ENCODE data around the gene SPTB.
"Not testable (repeated sequence)": the region's sequence is repeated elsewhere in the genome, so short reads cannot be mapped to it uniquely, and the experiment has no call there.

The SPTB gene

DNA sequence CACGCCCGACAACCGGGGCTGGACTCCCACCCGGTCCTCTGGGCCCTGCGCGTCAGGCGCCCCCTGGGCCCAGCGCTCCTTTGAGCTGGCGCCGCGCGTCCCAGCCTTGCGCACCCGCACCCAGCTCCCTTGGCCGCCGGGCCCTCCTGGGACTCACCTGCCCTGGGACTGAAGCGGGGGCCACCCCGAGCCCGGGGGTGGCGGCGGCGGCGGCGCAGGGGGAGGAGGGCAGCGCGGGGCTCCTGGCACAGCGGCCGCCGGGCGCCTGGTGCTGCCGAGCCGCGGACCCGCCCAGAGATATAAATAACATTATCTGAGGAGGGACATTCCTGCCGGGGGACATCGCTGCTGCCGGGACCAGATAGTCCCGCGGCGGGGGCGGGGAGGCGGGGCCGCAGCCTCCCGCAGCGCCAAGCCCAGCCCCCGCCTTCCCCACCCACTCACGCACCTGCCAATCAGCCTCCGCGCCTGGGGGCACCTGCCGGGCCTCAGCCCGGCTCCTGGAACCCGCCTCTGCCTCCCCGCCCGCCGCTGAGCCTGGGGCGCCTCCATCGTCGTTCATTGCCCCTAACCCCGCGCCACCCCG, at the start of gene SPTB:
Gene SPTB (minus strand): TSS at position 273 of the 586 bp plus-strand sequence. CDS start 56,813 bp downstream, outside the sequence.
- no peak for TF ChIP-seq ZNF274 (IDR thresholded peaks at IDR 0.05; ENCODE audit: low read depth, low read length)
- peak within 1 kb of the TSS; percentile 74 for H3K4me3 ChIP-seq (ENCODE audit: low read length)

DNA sequence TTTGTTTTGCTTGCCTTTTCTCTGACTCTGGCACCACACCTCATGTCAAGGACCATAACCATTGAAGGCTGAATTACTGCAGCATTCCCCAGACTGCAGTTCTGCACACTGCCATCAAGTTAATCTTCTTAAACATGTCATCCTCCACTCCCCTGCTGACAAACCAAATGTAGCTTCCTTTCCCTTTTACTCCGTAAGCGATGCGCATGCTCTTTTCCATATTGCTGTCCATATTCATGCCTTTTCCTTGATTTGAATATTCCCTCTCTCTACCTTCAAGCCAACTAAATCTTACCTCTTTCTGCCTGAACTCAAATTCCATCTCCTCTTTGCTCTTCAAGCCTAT, 49.3 kb upstream of the SPTB start:
- TF ChIP-seq ZNF274 (IDR thresholded peaks at IDR 0.05; ENCODE audit: low read depth, low read length): no peak
- H3K4me3 ChIP-seq (ENCODE audit: low read length): no peak overlapping the region

DNA sequence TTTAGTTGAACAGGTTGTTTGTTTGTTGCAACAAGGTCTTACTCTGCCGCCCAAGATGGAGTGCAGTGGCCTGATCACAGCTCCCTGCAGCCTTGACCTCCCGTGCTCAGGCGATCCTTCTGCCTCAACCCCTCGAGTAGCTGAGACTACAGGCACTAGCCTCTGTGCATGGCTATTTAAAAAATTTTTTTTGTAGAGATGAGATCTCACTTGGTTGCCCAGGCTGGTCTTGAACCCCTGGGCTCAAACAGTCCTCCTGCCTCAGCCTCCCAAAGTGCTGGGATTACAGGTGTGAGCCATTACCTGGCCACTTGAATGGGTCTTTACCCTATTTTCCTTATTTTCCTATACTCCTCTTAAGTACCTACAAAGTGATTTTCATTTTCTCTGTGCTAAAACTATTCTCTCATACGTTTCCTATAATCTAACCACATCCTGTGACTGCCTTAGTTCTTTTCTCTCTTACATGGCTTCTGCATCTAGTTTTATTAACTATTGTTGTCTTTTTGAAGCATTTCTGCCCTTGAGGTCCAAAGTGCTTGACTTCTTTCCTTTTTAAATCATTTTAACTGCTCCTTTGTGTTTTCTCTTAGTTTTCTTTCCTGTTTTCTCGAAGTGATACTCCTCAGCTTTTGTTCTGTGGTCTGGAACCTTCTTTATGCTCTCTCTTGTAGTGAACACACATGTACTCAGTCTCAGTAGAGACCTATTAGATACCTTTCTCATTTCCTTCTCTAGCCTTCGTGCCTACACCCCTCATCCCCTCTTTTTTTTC, 48.7 kb upstream of the SPTB start:
- no peak for TF ChIP-seq ZNF274 (IDR thresholded peaks at IDR 0.05; ENCODE audit: low read depth, low read length)
- peak overlapping the region; percentile 8; the same call in 1 of the 2 replicates for H3K4me3 ChIP-seq (ENCODE audit: low read length)

DNA sequence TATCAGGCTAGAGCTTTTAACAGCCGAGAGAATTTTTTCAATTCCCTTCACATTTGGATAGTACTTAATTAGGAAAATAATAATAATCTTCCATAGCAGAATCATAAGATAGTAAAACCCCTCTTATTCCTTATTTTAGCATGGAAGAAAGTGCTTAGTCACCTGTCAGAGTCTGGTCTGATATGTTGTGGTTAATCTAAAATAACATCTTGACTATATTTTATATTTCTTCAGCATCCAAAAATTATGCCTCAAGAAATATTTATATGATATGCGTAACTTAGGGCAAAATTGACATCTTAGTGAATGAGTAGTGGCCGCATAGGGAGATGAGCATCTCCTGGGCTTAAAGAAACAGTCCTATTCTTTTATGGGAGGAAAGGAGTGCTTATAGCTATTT, 47.3 kb upstream of the SPTB start:
- TF ChIP-seq ZNF274 (IDR thresholded peaks at IDR 0.05; ENCODE audit: low read depth, low read length): no peak
- no peak overlapping the region for H3K4me3 ChIP-seq (ENCODE audit: low read length)

DNA sequence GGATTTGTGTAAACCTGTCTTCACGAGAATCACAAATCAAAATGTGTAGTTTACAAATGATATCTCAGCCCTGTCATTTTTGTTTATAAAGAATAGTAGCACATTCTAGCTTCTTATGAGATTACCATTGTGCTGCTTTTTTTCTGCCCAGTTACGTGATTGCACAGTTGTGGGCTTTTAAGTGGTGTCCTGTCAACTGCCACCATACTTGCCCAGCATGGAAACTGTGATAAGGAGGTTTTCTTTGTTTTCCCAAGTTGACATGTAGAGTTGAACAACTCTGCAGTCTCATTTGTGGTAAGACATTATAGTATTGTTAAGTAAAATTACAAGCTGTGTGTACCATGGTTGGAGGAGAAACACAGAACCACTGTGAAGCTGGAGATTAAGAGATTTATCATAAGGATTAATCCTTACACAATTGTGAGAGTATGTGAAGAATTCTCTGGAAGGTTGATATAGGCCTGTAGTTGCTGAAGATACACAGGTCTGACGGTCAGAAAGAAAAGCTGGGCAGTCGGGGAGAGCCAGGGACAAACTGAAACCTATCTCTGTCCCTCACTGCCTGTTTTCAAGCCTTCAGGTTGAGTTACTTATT, 46.8 kb upstream of the SPTB start:
- no peak for TF ChIP-seq ZNF274 (IDR thresholded peaks at IDR 0.05; ENCODE audit: low read depth, low read length)

DNA sequence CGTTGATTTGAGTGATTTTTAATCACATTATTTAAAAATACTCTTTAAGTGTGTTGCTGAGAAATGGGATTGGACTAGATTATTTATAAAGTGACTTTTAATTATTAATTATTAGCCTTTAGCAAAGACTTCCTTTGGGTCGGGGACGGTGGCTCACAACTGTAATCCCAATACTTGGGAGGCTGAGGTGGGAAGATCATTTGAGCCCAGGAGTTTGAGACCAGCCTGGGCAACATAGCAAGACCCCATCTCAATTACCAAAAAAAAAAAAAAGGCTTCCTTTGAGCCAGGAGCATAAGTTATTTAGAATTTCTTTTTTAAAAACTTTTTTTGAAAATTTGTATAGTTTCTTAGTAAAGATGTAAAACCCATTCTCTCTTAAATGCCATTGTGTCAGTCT, 43.3 kb upstream of the SPTB start:
- H3K4me3 ChIP-seq (ENCODE audit: low read length): no peak overlapping the region
- no peak for TF ChIP-seq ZNF274 (IDR thresholded peaks at IDR 0.05; ENCODE audit: low read depth, low read length)

More for the DNA sequence above, 46.8 kb upstream of the SPTB start:
- no peak overlapping the region for H3K4me3 ChIP-seq (ENCODE audit: low read length)

DNA sequence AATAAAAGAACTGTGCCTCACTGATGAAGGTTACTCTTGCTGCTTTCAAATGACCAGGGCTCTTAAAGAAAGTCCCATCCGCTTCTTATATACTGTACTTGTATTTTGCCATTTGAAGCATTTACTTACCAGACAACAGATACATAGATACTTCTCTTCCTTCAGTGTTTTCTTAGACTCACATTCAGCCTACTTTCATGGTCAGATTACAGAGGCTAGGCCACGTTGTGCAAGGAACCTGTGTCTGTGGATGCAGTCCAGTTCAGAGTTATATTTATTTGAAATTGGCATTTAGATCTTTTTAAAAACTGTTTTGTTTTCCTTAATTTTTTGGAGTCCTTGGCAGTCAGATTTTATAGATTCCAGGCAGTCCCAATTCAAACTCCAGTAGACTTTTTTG, 40.8 kb upstream of the SPTB start:
- no peak for TF ChIP-seq ZNF274 (IDR thresholded peaks at IDR 0.05; ENCODE audit: low read depth, low read length)

DNA sequence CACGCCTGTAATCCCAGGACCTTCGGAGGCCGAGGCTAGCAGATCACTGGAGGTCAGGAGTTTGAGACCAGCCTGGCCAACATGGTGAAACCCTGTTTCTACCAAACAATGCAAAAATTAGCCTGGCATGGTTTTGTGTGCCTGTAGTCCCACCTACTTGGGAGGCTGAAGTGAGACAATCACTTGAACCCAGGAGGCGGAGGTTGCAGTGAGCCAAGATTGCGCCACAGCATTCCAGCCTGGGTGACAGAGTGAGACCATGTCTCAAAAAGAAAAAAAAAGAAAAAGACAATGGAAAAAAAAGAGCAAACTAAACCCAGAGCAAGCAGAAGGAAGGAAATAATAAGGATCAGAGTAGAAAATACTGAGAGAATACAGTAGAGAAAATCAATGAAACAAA, 39.9 kb upstream of the SPTB start:
- no peak overlapping the region for H3K4me3 ChIP-seq (ENCODE audit: low read length)
- no peak for TF ChIP-seq ZNF274 (IDR thresholded peaks at IDR 0.05; ENCODE audit: low read depth, low read length)

More for the DNA sequence above, 40.8 kb upstream of the SPTB start:
- no peak overlapping the region for H3K4me3 ChIP-seq (ENCODE audit: low read length)

DNA sequence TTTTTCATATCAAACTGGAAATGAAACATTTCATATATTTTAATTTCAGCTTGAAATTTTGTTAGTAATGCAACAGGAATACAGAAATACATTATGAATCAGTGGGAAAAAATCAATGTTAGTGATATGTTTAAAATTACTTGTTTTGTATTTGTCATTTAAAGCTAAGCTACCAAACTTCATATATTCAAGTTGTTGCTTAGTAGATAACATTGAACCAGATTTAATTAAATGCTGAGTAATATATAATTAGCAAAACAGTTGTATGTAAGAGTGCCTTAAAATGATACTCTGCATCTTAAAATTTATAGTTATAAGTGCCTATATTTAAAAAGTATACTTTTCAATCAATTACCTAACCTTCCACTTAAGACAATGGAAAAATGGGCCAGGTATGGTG, 39.5 kb upstream of the SPTB start:
- TF ChIP-seq ZNF274 (IDR thresholded peaks at IDR 0.05; ENCODE audit: low read depth, low read length): no peak
- no peak overlapping the region for H3K4me3 ChIP-seq (ENCODE audit: low read length)

DNA sequence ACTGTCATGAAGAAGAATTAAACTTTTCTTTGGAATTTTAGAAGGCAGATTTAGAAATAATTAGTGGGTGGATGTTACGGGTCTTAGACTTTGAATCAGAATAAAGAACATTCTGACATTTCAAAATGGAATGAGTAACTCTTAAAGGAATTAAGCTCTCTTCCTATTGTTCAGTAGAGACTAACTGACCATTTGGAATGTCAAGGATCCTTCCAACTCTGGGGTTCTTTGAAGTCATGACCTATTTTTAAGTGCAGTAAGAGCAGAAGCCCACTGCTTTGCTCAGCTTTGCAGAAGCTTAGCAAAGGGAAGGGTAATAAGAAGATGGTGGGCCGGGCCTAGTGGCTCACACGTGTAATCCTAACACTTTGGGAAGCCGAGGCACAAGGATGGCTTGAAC, 38.5 kb upstream of the SPTB start:
- no peak for TF ChIP-seq ZNF274 (IDR thresholded peaks at IDR 0.05; ENCODE audit: low read depth, low read length)
- H3K4me3 ChIP-seq (ENCODE audit: low read length): no peak overlapping the region

DNA sequence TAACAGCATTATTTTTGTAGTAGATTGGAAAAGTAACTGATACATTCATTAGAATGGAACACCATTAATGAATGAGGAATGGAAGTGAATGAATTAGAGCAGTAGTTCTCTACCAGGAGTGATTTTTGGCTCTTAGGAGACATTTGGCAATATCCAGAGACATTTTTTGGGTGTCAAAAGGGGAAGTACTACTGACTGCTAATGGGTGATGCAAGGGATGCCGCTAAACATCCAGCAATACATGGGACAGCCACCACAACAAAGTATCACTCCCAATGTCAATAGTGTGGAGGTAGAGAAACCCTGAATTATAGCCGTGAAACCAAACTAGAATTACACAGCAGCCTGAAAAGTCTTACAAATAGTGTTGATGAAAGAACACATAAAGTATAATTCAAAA, 36.1 kb upstream of the SPTB start:
- peak overlapping the region; percentile 18; the same call in 1 of the 2 replicates for H3K4me3 ChIP-seq (ENCODE audit: low read length)

DNA sequence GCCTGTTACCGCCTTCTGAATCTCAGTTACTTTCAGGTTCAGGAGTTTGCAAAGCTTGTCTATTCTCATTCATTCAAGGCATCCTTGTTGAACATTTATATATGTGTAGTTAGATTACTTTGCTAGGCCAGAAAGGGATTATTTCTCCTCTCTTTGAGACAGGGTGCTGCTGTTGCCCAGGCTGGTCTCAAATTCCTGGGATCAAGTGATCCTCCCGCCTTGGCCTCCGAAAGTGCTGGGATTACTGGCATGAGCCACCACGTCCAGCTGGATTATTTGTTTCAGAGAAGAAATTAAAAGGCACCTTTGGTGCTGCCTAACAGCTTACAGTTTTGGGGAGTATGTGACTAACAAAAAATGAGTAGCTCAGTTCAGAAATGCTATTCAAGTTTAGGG, 35.3 kb upstream of the SPTB start:
- no peak for TF ChIP-seq ZNF274 (IDR thresholded peaks at IDR 0.05; ENCODE audit: low read depth, low read length)

More for the DNA sequence above, 36.1 kb upstream of the SPTB start:
- no peak for TF ChIP-seq ZNF274 (IDR thresholded peaks at IDR 0.05; ENCODE audit: low read depth, low read length)

DNA sequence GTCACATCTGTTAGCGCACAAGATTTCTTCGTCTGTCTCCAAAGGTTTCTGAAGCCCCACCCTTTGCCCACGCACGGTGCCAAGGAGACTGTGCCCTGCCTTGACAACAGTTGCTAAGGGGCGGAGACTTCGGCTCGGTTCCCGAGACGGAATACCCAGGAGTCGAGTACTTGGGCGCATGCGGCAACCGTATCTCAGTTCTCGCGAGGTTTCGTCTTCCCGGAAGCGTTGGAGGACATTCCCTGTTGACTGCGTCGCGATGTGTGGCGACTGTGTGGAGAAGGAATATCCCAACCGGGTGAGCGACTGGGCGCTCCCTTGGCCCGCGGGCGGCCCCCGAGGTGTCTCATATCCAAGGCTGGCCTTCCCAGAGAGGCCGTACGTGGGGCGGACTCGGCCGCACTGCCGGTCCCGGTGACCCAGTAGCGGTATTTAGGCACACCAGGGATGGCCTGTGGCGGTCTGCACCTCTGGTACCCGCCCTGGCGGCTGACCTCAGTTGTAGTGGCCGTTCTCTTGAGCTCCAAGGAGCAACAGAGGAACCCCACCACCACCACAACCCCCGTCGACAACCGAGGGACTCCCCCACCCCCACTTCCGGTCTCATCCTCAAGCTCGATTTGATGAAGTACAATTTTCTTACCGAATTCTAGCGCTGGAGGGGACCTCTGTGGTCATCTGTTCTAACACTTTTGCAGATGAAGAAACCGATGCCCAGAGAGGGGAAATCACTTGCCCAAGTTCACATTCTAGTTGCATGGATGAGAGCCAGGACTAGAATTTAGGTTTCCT, 34.7 kb upstream of the SPTB start, which contains the start of gene CHURC1:
Gene CHURC1 (plus strand): TSS at position 219 of the 792 bp plus-strand sequence. CDS start 41 bp downstream, at position 260.
- H3K4me3 ChIP-seq (ENCODE audit: low read length): peak within 1 kb of the TSS; percentile 93
- TF ChIP-seq ZNF274 (IDR thresholded peaks at IDR 0.05; ENCODE audit: low read depth, low read length): no peak

More for the DNA sequence above, 35.3 kb upstream of the SPTB start:
- H3K4me3 ChIP-seq (ENCODE audit: low read length): peak overlapping the region; percentile 93

DNA sequence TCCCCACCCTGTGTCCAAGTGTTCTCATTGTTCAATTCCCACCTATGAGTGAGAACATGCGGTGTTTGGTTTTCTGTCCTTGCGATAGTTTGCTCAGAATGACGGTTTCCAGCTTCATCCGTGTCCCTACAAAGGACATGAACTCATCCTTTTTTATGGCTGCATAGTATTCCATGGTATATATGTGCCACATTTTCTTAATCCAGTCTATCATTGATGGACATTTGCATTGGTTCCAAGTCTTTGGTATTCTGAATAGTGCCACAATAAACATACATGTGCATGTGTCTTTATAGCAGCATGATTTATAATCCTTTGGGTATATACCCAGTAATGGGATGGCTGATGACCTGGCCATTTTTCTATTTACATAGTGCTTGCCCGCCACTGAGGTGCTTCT, 33.8 kb upstream of the SPTB start:
- not testable (repeated sequence) for H3K4me3 ChIP-seq (ENCODE audit: low read length)
